ENCODE results near the gene ABHD12.
A peak's percentile ranks its signal among the peaks of the same experiment; 100 is the strongest.
"Not testable (repeated sequence)": the region's sequence is repeated elsewhere in the genome, so short reads cannot be mapped to it uniquely, and the experiment has no call there.

Gene ABHD12

GRCh38 chr20:25390538-25391528 is at the start of gene ABHD12:
ABHD12 (minus strand) TSS chr20:25390835; CDS start chr20:25390703, 132 bp downstream.
- ATAC-seq = peak; percentile 97
- DNase-seq = peak; percentile 96

GRCh38 chr20:25439328-25439727 is 48.7 kb upstream of the ABHD12 start:
- no peak for ATAC-seq
- DNase-seq = no peak

GRCh38 chr20:25437153-25437581 is 46.5 kb upstream of the ABHD12 start:
- no peak for ATAC-seq
- no peak for DNase-seq

- ATAC-seq = no peak
These were observed 33.9 kb upstream of the ABHD12 start for GRCh38 chr20:25424536-25424935.

GRCh38 chr20:25422032-25422431 is 31.4 kb upstream of the ABHD12 start:
- no peak for ATAC-seq

More at GRCh38 chr20:25424536-25424935, 33.9 kb upstream of the ABHD12 start:
- DNase-seq = no peak

GRCh38 chr20:25421102-25421501 is 30.5 kb upstream of the ABHD12 start:
- ATAC-seq (no peak), DNase-seq (no peak)

More at GRCh38 chr20:25422032-25422431, 31.4 kb upstream of the ABHD12 start:
- DNase-seq = no peak

GRCh38 chr20:25418776-25419175 is 28.1 kb upstream of the ABHD12 start:
- no peak for DNase-seq
- no peak for ATAC-seq

- no peak for DNase-seq
- no peak for ATAC-seq
These were observed 18.3 kb upstream of the ABHD12 start for GRCh38 chr20:25408890-25409289.

GRCh38 chr20:25408170-25408547 is 17.5 kb upstream of the ABHD12 start:
- DNase-seq (no peak), ATAC-seq (no peak)

- DNase-seq = peak; percentile 93
- ATAC-seq = peak; percentile 95
These were observed 16.9 kb upstream of the ABHD12 start, which contains the start of gene GINS1 for GRCh38 chr20:25407311-25408169. GINS1 (plus strand) TSS chr20:25407673; CDS start chr20:25407821, 148 bp downstream.

GRCh38 chr20:25402583-25402982 is 11.9 kb upstream of the ABHD12 start:
- ATAC-seq (no peak), DNase-seq (no peak)

GRCh38 chr20:25400291-25400732 is 9.7 kb upstream of the ABHD12 start:
- not testable (repeated sequence) for DNase-seq, ATAC-seq

- no peak for DNase-seq
These were observed 8.4 kb upstream of the ABHD12 start for GRCh38 chr20:25399037-25399430.

GRCh38 chr20:25398376-25399036 is 7.9 kb upstream of the ABHD12 start:
- no peak for ATAC-seq
- DNase-seq = no peak

More at GRCh38 chr20:25399037-25399430, 8.4 kb upstream of the ABHD12 start:
- ATAC-seq = no peak

GRCh38 chr20:25397821-25398220 is 7.2 kb upstream of the ABHD12 start:
- no peak for DNase-seq
- no peak for ATAC-seq

GRCh38 chr20:25397096-25397495 is 6.5 kb upstream of the ABHD12 start:
- ATAC-seq (no peak), DNase-seq (no peak)

GRCh38 chr20:25394996-25395395 is 4.4 kb upstream of the ABHD12 start:
- no peak for ATAC-seq
- DNase-seq = no peak

GRCh38 chr20:25394276-25394675 is 3.6 kb upstream of the ABHD12 start:
- ATAC-seq (no peak), DNase-seq (no peak)

- DNase-seq (peak; percentile 43), ATAC-seq (no peak)
These were observed 637 bp downstream of the ABHD12 start for GRCh38 chr20:25389858-25390537.

GRCh38 chr20:25389401-25389857 is 1.2 kb downstream of the ABHD12 start:
- ATAC-seq = no peak

More at GRCh38 chr20:25389401-25389857, 1.2 kb downstream of the ABHD12 start:
- DNase-seq = no peak

Data from stimulated activated naive CD8-positive, alpha-beta T cell treated with anti-CD3 and anti-CD28 coated beads, Interleukin-15, Interleukin-2, amounts not matched to agents 100 U/mL and 50 U/mL, for 24 hours (primary cell).